CD4-positive, alpha-beta T cell treated with Interleukin-6 at 100 ng/mL for 8 hours (primary cell): ENCODE measurements around the gene SLC9A4.

ENCODE experiments used
- DNase-seq: peaks from one replicate; pipeline ENCODE4 v3.0.0-alpha.2; 2020; ENCODE audit warnings: mixed read lengths, low spot score

The SLC9A4 gene

DNA sequence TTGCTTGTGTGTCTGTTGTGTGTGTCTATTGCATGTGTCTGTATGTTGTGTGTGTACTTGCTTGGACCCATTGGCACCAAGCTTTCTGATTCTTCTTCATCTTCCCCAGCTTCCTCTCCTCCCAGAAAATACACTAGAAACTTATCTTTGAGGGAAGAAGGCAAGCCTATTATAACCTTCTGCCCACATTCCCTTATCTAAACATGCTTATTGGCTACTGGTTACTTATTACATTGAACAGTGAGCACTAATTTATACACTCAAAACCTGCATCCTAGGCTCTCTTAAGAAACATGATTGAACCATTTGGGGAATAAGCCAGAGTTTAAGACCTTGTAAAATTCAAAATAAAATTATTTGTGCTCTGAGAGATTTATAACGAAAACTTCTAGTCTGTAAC, 26.5 kb downstream of the SLC9A4 start:
- no peak for DNase-seq

GRCh38 chr2:102502576-102502975, 29.6 kb downstream of the SLC9A4 start:
- no peak for DNase-seq

GRCh38 chr2:102504833-102505232, 31.8 kb downstream of the SLC9A4 start:
- DNase-seq: no peak

GRCh38 chr2:102505290-102505689, 32.3 kb downstream of the SLC9A4 start:
- DNase-seq: no peak

- DNase-seq: no peak
Observed at GRCh38 chr2:102506743-102507142, 33.7 kb downstream of the SLC9A4 start.

DNA sequence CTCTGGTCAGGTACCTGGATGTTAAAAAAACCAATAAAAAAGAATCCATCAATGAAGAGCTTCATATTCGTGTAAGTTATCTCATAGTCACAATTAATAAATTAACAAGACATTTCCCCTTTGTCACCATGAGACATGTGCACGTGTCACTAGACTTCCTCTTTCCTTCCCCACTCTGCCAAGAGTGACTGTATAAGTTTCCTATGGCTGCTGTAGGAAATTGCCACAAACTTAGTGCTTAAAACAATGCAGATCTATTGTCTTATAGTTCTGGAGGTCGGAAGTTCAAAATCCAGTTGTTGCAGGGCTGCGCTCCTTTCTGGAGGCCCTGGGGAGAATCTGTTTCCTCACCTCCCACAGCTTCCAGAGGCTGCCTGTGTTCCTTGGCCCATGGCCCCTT, 35.8 kb downstream of the SLC9A4 start:
- no peak for DNase-seq

DNA sequence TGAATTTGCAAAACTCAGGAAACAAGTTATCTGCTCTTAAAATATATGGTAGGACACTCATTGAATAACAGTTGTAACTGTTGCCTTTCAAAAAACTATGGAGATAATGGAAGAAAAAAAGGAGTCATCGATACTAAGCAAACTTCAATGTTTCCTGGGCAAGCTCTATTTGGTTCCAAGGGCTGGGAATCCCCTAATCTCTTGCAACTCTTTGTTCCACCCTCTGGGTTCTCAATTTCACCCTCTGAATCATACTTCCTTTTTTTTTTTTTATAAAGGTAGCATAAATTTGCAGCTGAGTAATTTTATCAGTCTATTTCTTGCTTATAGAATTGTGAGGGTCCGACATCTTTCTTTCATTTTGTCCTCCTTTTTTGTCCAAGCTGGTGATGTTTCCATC, 36.7 kb downstream of the SLC9A4 start:
- no peak for DNase-seq

DNA sequence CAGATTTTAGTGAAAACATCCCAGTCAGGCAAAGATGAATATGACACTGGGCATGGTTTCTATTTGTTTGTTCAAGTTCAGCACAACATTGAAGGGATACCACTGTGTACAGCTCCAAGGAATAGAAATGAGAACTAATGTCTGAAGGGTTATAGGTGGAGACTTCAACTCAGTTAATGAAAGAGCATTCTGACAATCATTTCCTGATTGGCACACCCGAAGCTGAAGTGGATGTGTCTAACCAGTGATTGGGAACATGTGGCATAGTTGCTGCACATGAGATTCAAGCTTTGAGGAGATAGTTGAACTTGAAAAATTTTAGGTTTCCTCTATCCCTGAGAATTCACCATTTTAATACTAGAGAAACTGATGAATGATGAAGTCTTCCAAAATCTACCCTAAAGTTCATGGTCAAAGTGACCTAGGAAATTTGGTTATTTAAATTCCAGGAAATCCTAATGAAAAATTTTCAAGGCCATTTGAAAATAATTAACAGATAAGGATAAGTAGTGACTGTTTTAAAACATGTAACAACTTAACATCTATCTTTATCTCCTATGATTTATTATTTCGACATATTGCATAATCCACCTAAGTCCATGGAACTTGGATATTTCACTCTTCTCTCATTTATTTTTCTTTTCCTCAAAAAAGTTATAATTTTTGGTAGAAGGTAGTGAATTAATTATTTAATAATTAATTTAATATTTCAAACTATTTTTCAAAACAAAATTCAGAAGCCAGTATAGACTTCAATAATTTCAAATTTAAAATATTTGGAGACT, 38.0 kb downstream of the SLC9A4 start:
- no peak for DNase-seq

DNA sequence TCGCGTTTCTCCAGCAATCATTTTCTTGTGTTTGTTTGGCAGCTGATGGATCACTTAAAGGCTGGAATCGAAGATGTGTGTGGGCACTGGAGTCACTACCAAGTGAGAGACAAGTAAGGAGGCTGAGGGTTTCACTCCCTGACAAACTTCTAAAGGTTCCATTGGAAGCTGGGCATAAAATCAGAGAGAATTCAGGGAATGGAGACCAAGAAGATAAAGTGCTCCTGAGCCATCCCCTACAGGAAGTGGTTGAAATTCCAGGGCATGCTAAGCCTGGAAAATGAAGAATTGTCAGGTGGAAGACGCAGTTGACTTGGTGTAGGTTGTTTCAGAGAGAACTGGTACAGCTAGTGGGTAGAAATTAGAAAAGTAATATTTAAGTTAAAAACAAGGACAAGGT, 39.1 kb downstream of the SLC9A4 start:
- DNase-seq: no peak

- no peak for DNase-seq
Observed at GRCh38 chr2:102513355-102513939, 40.4 kb downstream of the SLC9A4 start.

- no peak for DNase-seq
Observed at GRCh38 chr2:102514061-102514785, 41.2 kb downstream of the SLC9A4 start.

DNA sequence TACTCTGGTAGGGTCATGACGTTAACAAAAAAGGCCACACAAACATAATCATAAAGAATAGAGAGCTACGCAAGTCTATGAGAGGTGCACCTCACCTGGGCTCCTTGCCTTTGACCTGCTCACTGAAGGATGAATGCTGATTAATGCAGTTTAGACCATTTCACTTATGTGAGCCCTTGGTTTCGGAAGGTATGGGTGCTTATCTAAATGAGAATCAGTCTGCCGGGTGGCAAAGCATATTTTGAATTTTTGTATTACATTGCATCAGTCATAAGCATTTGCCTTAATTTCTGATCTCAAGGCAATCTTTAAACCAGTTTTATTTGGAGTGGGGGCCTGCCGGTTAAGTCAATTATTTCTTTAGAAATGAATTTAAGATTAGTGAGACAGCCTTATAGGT, 42.8 kb downstream of the SLC9A4 start:
- DNase-seq: no peak

DNA sequence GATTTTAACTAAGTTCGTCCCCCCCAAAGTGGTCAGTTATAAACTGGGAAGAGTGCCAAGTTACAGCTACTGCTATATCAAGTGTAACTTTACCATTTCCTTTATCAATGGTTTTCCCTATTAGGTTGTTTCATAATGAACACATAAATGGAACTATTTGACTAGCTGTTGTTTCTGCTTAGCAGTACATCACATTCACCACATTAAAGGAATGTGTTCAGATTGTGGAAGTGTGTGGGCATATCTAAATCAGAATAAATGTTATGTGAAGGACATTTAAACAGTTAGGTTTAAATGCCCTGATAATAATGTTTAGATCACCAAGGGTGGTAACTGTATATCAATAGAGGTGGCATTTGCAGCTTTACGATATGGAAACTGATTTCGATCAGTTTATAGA, 45.1 kb downstream of the SLC9A4 start:
- DNase-seq: no peak

- DNase-seq: no peak
Observed at GRCh38 chr2:102520009-102520408, 47.0 kb downstream of the SLC9A4 start.

- DNase-seq: no peak
Observed at GRCh38 chr2:102520801-102521200, 47.8 kb downstream of the SLC9A4 start.

- no peak for DNase-seq
Observed at GRCh38 chr2:102522162-102522561, 49.1 kb downstream of the SLC9A4 start.

DNA sequence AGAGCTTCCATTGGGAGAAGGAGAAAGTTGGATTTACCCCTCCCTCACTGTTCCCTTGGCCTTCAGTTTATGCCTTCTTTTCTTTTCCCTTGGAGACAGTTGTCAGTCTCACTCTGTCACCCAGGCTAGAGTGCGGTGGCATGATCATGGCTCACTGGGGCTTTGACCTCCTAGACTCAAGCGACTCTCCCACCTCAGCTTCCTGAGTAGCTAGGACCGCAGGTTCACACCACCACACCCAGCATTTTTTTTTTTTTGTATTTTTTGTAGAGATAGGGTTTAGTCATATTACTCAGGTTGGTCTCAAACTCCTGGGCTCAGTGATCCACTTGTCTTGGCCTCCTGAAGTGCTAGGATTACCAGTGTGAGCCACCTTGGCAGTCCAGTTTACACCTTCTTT, 49.9 kb downstream of the SLC9A4 start:
- DNase-seq: no peak

- no peak for DNase-seq
Observed at GRCh38 chr2:102523651-102524050, 50.6 kb downstream of the SLC9A4 start.

- DNase-seq: no peak
Observed at GRCh38 chr2:102527086-102527485, 54.1 kb downstream of the SLC9A4 start.

- DNase-seq: no peak
Observed at GRCh38 chr2:102538491-102538890, 65.5 kb downstream of the SLC9A4 start.

- DNase-seq: no peak
Observed at GRCh38 chr2:102540882-102541281, 67.9 kb downstream of the SLC9A4 start.

DNA sequence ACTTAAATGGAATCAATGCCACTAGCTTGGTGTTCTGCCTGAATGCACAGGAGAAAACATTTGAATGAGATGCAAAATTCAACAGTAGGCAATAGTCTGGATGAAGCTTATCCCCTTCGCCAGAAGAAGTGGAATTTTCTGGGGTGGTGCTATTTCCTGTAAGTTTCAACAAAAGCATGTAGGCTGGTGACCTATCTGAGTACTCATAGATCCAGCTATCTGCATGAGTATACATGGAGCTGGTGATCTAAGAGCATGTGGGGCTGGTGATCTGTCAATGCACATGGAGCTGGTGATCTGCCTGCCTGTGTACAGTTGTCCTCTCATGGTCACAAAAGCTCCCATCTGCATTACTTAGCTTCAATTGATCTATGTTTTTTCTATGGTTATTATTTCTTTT, 71.2 kb downstream of the SLC9A4 start:
- DNase-seq: no peak

- no peak for DNase-seq
Observed at GRCh38 chr2:102547462-102547861, 74.4 kb downstream of the SLC9A4 start.
